ENCODE data around the gene THY1.
A peak's percentile ranks its signal among the peaks of the same experiment; 100 is the strongest.

- TF ChIP-seq CTCF (IDR thresholded peaks at IDR 0.05): peak; percentile 56
- TF ChIP-seq EZH2 (IDR thresholded peaks at IDR 0.05): no peak
Measured at GRCh38 chr11:119389611-119390254, 33.2 kb downstream of the THY1 start.

Data from neural progenitor cell (in vitro differentiated cells).